K562 (cell line): ENCODE data around the gene TMEM131L.

ENCODE experiments used
- DPF2 ChIP-seq: fragments of 450-650 bp; IDR thresholded peaks from 2 replicates; pipeline ENCODE4 v1.6.1; 2016
- EZH2 ChIP-seq: IDR thresholded peaks from 2 replicates; pipeline ENCODE4 v1.6.1; 2012; ENCODE audit warnings: low read depth, mild to moderate bottlenecking, inconsistent platforms, low read length, borderline replicate concordance
- HDAC2 ChIP-seq: fragments of 450-650 bp; IDR thresholded peaks from 2 replicates; pipeline ENCODE4 v1.6.1; 2016; ENCODE audit warnings: mild to moderate bottlenecking
- HNRNPL ChIP-seq: fragments of 200-400 bp; formaldehyde crosslinking; IDR thresholded peaks from 2 replicates; pipeline ENCODE4 v1.6.1; 2017; ENCODE audit warnings: low read depth, mild to moderate bottlenecking, low read length
- POLR2A ChIP-seq: fragments of 450-650 bp; conservative IDR thresholded peaks from 2 replicates; pipeline ENCODE4 v1.6.1; 2016
- RCOR1 ChIP-seq, 2 experiments: IDR thresholded peaks; 2 replicates each; pipeline ENCODE4 v1.6.1; 2012; ENCODE audit warnings: low read depth in 2 of 2, low read length in 2 of 2, borderline replicate concordance in 1 of 2, improper control_type of control experiment in 1 of 2
- SP2 ChIP-seq: IDR thresholded peaks from 2 replicates; pipeline ENCODE4 v1.6.1; 2011; ENCODE audit warnings: mild to moderate bottlenecking, low read depth, low read length, moderate library complexity; ENCODE audit not compliant: poor library complexity, severe bottlenecking; ENCODE audit errors: extremely low read depth
- TF ChIP-seq, protein P1 (sequence below), 3 experiments: IDR thresholded peaks in 2 of 3; conservative IDR thresholded peaks in 1 of 3; 2 replicates each; pipeline ENCODE4 v1.5.1; 2011 to 2012; ENCODE audit warnings: low read length in 3 of 3, mild to moderate bottlenecking in 3 of 3, control low read depth in 2 of 3, improper control_type of control experiment in 1 of 3, inconsistent platforms in 1 of 3, low read depth in 1 of 3, mixed read lengths in 1 of 3, moderate library complexity in 1 of 3; ENCODE audit not compliant: insufficient read depth in 2 of 3

DNA sequence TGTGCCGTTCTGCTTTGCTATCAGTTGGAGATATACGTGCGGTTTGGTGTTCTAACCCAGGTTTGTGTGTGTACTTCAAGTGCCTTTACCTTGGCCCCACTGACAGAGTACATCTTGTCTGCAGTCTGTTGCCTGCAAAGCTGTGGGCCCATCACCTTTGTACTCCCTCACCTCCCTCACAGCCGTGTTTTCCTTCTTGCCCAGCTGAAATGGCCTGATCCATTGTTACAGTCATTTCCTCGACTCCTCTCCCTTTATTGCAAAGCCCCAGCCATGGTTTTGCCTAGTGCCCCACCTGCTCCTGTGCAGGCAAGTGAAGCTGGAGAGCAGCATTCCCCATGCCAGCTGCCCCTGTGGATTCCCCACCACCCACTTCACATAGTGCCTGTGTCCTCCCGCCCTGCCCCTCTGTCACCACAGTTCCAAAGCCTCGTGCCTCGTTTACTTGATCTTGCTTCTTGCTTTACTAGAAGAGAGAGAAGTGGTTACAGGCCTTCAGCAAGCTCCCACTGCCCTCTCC, 162.7 kb downstream of the TMEM131L start:
- TF ChIP-seq, protein P1, sequence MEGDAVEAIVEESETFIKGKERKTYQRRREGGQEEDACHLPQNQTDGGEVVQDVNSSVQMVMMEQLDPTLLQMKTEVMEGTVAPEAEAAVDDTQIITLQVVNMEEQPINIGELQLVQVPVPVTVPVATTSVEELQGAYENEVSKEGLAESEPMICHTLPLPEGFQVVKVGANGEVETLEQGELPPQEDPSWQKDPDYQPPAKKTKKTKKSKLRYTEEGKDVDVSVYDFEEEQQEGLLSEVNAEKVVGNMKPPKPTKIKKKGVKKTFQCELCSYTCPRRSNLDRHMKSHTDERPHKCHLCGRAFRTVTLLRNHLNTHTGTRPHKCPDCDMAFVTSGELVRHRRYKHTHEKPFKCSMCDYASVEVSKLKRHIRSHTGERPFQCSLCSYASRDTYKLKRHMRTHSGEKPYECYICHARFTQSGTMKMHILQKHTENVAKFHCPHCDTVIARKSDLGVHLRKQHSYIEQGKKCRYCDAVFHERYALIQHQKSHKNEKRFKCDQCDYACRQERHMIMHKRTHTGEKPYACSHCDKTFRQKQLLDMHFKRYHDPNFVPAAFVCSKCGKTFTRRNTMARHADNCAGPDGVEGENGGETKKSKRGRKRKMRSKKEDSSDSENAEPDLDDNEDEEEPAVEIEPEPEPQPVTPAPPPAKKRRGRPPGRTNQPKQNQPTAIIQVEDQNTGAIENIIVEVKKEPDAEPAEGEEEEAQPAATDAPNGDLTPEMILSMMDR (IDR thresholded peaks at IDR 0.05 in 2 of 3, conservative IDR thresholded peaks at IDR 0.05 in 1 of 3; ENCODE audit: insufficient read depth in 2 of 3, low read depth in 1 of 3, low read length in 3 of 3) = no peak
- TF ChIP-seq SP2 (no peak), POLR2A (no peak), HNRNPL (no peak), DPF2 (no peak), RCOR1 (IDR thresholded peaks at IDR 0.05; ENCODE audit: borderline replicate concordance in 1 of 2, low read depth in 2 of 2, low read length in 2 of 2) (no peak), EZH2 (no peak), HDAC2 (no peak)
